ENCODE measurements around the gene C16orf96.
"Not testable (repeated sequence)": the region's sequence is repeated elsewhere in the genome, so short reads cannot be mapped to it uniquely, and the experiment has no call there.

The C16orf96 gene

DNA sequence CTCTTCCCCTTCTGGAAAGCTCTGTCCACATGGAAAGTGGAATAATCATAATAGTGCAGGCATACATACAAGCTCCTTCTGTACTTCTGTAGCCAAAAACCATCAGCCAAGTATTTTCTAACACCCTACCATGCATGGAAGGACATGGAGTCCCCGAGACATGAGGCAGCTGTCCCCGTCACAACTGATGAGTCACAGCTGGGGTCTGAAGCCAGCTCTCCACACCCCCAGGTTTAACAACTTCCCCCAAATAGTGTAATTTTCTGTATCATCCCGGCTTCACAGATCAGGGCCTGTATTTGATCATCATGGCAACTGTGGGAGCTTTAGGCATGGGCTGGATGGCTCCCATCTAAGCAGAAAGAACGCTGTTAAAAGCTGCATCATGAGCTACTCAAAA, 16.6 kb downstream of the C16orf96 start:
- ChIA-PET CTCF (interaction anchor here (1.6 to 3.4 kb wide), 3 partner anchors 13 to 66 kb away, joined by 4 to 16 read pairs (median 6); no protein-coding TSS in a partner anchor), POLR2A (no interaction called here)
- TF ChIP-seq KLF10 (tag by site-specific recombination; IDR thresholded peaks at IDR 0.05) (no peak), ZNF692 (tag by site-specific recombination; IDR thresholded peaks at IDR 0.05) (no peak), ZNF792 (tag by site-specific recombination; IDR thresholded peaks at IDR 0.05) (no peak), INSM2 (tag by site-specific recombination; IDR thresholded peaks at IDR 0.05) (no peak), ZNF311 (tag by site-specific recombination; IDR thresholded peaks at IDR 0.05; ENCODE audit: borderline replicate concordance) (no peak), GLIS2 (tag by site-specific recombination; IDR thresholded peaks at IDR 0.05) (no peak), ZSCAN4 (tag by site-specific recombination; IDR thresholded peaks at IDR 0.05) (no peak), ZNF394 (tag by site-specific recombination; IDR thresholded peaks at IDR 0.05; ENCODE audit: borderline replicate concordance) (no peak), ZNF626 (tag by site-specific recombination; IDR thresholded peaks at IDR 0.05) (no peak), BCL11A (tag by site-specific recombination; IDR thresholded peaks at IDR 0.05; ENCODE audit: low read depth) (no peak), ZNF600 (tag by site-specific recombination; IDR thresholded peaks at IDR 0.05) (no peak)
- TF ChIP-seq, protein P1, sequence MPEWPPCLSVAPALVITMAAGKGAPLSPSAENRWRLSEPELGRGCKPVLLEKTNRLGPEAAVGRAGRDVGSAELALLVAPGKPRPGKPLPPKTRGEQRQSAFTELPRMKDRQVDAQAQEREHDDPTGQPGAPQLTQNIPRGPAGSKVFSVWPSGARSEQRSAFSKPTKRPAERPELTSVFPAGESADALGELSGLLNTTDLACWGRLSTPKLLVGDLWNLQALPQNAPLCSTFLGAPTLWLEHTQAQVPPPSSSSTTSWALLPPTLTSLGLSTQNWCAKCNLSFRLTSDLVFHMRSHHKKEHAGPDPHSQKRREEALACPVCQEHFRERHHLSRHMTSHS (tag by site-specific recombination; IDR thresholded peaks at IDR 0.05) = no peak
- Histone ChIP-seq H3K4me3 (ENCODE audit: low read depth, low read length) (no peak overlapping the region), H3K36me3 (ENCODE audit: control insufficient read depth in 2 of 2, insufficient read depth in 1 of 2, low read length in 2 of 2) (no peaks in the 10 kb centered on the region), H3K27ac (ENCODE audit: extremely low read depth, low read depth, low read length) (no peak overlapping the region), H3K9me3 (ENCODE audit: control insufficient read depth, insufficient read depth, low read depth, low read length) (no peaks in the 10 kb centered on the region), H3K4me1 (ENCODE audit: control insufficient read depth, insufficient read depth, low read length) (no peaks in the 10 kb centered on the region)

DNA sequence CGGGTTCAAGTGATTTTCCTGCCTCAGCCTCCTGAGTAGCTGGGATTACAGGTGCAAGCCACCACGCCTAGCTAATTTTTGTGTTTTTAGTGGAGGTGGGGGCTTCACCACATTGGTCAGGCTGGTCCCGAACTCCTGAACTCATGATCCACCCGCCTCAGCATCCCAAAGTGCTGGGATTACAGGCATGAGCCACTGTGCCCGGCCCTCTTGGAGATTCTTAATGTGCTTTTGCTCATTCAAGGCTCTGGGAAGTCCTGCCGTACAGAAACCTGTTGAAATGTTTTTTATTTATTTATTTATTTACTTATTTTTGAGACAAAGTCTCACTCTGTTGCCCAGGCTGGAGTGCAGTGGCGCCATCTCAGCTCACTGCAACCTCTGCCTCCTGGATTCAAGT, 17.8 kb downstream of the C16orf96 start:
- CTCF ChIA-PET = interaction anchor here (0.7 to 3.4 kb wide), 4 partner anchors 11 to 67 kb away, joined by 3 to 16 read pairs (median 5); no protein-coding TSS in a partner anchor
- TF ChIP-seq SCRT1 (tag by site-specific recombination; IDR thresholded peaks at IDR 0.05; ENCODE audit: borderline replicate concordance) (0 out of 2 replicates have a peak, but pooled peaks have one; percentile 8), ZNF239 (tag by site-specific recombination; IDR thresholded peaks at IDR 0.05) (peak; percentile 66), SCRT2 (tag by site-specific recombination; IDR thresholded peaks at IDR 0.05) (peak; percentile 68)
- H3K4me1 ChIP-seq (ENCODE audit: control insufficient read depth, insufficient read depth, low read length); H3K36me3 ChIP-seq (ENCODE audit: control insufficient read depth in 2 of 2, insufficient read depth in 1 of 2, low read length in 2 of 2); H3K9me3 ChIP-seq (ENCODE audit: control insufficient read depth, insufficient read depth, low read depth, low read length); POLR2A ChIA-PET; H3K27ac ChIP-seq (ENCODE audit: extremely low read depth, low read depth, low read length); H3K4me3 ChIP-seq (ENCODE audit: low read depth, low read length): not testable (repeated sequence)

GRCh38 chr16:4574919-4575705, 19.0 kb downstream of the C16orf96 start:
- POLR2A ChIA-PET = interaction anchor here (0.5 kb wide), 1 partner anchor 16 kb away, joined by 4 read pairs; no protein-coding TSS in a partner anchor
- H3K36me3 ChIP-seq (ENCODE audit: control insufficient read depth in 2 of 2, insufficient read depth in 1 of 2, low read length in 2 of 2) = no peaks in the 10 kb centered on the region
- no peak overlapping the region for H3K4me3 ChIP-seq (ENCODE audit: low read depth, low read length)
- CTCF ChIA-PET = interaction anchor here (0.6 to 3.4 kb wide), 4 partner anchors 10 to 249 kb away, joined by 3 to 16 read pairs (median 4); no protein-coding TSS in a partner anchor
- no peaks in the 10 kb centered on the region for H3K4me1 ChIP-seq (ENCODE audit: control insufficient read depth, insufficient read depth, low read length)
- no peak for TF ChIP-seq ZNF555 (tag by site-specific recombination; conservative IDR thresholded peaks at IDR 0.05)
- TF ChIP-seq CTCF (tag by site-specific recombination; IDR thresholded peaks at IDR 0.05) = 0 out of 2 replicates have a peak, but pooled peaks have one; percentile 9
- TF ChIP-seq, protein P1 (tag by site-specific recombination; IDR thresholded peaks at IDR 0.05) = no peak
- TF ChIP-seq GFI1B (tag by site-specific recombination; IDR thresholded peaks at IDR 0.05) = no peak
- no peak for TF ChIP-seq ZNF510 (tag by site-specific recombination; IDR thresholded peaks at IDR 0.05; ENCODE audit: insufficient replicate concordance)
- no peak for TF ChIP-seq ZNF221 (tag by site-specific recombination; IDR thresholded peaks at IDR 0.05; ENCODE audit: borderline replicate concordance)
- H3K27ac ChIP-seq (ENCODE audit: extremely low read depth, low read depth, low read length) = no peak overlapping the region
- no peaks in the 10 kb centered on the region for H3K9me3 ChIP-seq (ENCODE audit: control insufficient read depth, insufficient read depth, low read depth, low read length)

Data from HEK293 (cell line).